Ectodermal cell (in vitro differentiated cells): ENCODE data around the gene ARHGAP18.
"Not testable (repeated sequence)": the region's sequence is repeated elsewhere in the genome, so short reads cannot be mapped to it uniquely, and the experiment has no call there.

Experiments
- H3K27ac ChIP-seq: 2 replicates; pipeline ENCODE4 v1.7.0; 2013; ENCODE audit warnings: mild to moderate bottlenecking, low read depth, low read length; ENCODE audit not compliant: insufficient read depth, poor library complexity, severe bottlenecking
- H3K27me3 ChIP-seq: 2 replicates; pipeline ENCODE4 v1.7.0; 2013; ENCODE audit warnings: mild to moderate bottlenecking, low read length; ENCODE audit not compliant: insufficient read depth, control insufficient read depth, poor library complexity, severe bottlenecking
- H3K36me3 ChIP-seq: one replicate; pipeline ENCODE4 v1.7.0; 2013; ENCODE audit warnings: low read length; ENCODE audit not compliant: control insufficient read depth, insufficient read depth
- H3K4me1 ChIP-seq: one replicate; pipeline ENCODE4 v1.7.0; 2013; ENCODE audit warnings: low read length; ENCODE audit not compliant: control insufficient read depth, insufficient read depth
- H3K4me3 ChIP-seq: 2 replicates; pipeline ENCODE4 v1.7.0; 2013; ENCODE audit warnings: low read depth, low read length, control low read depth; ENCODE audit not compliant: insufficient read depth
- H3K9me3 ChIP-seq: 2 replicates; pipeline ENCODE4 v1.7.0; 2013; ENCODE audit warnings: mild to moderate bottlenecking, low read length, moderate library complexity; ENCODE audit not compliant: control insufficient read depth
- WGBS, 2 experiments: methylation state at CpG; one replicate each; pipeline ENCODE4 v1.1.7; 2013; ENCODE audit warnings: missing lambda C conversion rate in 2 of 2; 5-methylcytosine and 5-hydroxymethylcytosine counted together

ARHGAP18 gene

DNA sequence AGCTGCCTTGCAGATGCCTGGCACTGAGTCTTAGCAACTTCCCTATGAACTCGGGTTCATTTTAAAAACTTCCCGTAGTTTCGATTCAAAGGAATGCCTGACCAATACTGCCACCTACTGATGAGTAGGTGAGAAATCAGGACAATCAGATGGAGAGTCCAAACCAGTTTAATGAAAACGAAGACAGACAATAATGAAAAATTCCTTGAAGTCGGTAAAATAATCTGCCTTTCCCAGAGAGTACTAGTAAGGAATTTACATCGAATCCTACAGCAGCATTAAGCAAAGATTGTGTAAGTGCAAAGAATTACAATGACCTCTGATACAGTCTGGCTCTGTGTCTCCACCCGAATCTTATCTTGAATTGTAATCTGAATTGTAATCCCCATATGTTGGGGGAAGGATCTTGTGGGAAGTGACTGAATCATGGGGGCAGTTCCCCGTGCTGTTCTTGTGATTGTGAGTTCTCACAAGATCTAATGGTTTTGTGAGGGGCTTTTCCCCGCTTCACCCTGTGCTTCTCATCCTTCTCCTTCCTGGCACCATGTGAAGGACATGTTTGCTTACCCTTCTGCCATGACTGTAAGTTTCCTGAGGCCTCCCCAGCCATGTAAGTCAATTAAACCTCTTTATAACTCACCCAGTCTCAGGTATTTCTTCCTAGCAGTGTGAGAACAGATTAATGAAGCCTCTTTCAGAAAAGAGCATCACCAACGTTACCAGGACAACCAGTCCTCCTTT, 134.4 kb downstream of the ARHGAP18 start:
- Histone ChIP-seq H3K36me3 (no peaks in the 10 kb centered on the region), H3K27me3 (no peaks in the 10 kb centered on the region), H3K27ac (no peak overlapping the region), H3K4me1 (no peaks in the 10 kb centered on the region), H3K4me3 (no peak overlapping the region), H3K9me3 (no peaks in the 10 kb centered on the region)
- 48 to 55% methylated on average over 9 to 10 of the region's 10 CpGs for WGBS, 2 experiments

DNA sequence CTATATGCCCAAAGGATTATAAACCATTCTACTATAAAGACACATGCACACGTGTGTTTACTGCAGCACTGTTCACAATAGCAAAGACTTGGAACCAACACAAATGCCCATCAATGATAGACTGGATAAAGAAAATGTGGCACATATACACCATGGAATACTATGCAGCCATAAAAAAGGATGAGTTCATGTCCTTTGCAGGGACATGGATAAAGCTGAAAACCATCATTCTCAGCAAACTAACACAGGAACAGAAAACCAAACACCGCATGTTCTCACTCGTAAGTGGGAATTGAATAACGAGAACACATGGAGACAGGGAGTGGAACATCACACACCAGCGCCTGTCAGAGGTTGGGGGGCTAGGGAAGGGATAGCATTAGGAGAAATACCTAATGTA, 135.4 kb downstream of the ARHGAP18 start:
- not testable (repeated sequence) for H3K4me3 ChIP-seq, H3K4me1 ChIP-seq, H3K27ac ChIP-seq, H3K27me3 ChIP-seq, H3K9me3 ChIP-seq, H3K36me3 ChIP-seq
- 89 to 91% methylated on average over 5 of the region's 5 CpGs for WGBS, 2 experiments

DNA sequence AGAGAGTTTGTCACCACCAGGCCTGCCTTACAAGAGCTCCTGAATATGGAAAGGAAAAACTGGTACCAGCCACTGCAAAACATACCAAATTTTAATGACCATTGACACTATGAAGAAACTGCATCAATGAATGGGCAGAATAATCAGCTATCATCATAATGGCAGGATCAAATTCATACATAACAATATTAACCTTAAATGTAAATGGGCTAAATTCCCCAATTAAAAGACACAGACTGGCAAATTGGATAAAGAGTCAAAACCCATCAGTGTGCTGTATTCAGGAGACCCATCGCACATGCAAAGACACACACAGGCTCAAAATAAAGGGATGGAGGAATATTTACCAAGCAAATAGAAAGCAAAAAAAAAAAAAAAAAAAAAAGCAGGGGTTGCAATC, 139.0 kb downstream of the ARHGAP18 start:
- H3K27me3 ChIP-seq, H3K36me3 ChIP-seq, H3K4me3 ChIP-seq, H3K9me3 ChIP-seq, H3K27ac ChIP-seq, H3K4me1 ChIP-seq: not testable (repeated sequence)
- no CpG with 5 or more reads among the region's 1 CpG for WGBS, 2 experiments

DNA sequence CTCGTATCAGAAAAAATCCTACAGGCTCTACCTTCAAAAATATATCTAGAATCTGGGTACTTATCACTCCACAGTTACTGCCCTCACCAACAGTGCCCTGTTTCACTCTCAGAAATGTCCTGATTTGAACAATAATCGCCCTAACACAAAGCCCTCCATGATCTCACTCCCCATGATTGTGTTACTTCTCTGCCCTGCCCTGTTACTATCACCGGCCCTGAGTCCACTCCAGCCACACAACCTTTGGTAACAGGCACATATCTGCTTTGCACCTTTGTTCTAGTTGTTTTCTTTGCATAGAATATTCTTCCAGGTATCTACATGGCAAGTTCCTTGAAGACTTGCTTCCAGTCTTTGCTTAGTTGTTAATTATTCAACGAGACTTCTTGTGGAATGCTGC, 142.0 kb downstream of the ARHGAP18 start:
- Histone ChIP-seq H3K36me3 (no peaks in the 10 kb centered on the region), H3K27me3 (no peaks in the 10 kb centered on the region), H3K4me3 (no peak overlapping the region), H3K4me1 (no peaks in the 10 kb centered on the region), H3K9me3 (no peaks in the 10 kb centered on the region), H3K27ac (no peak overlapping the region)
- WGBS, 2 experiments = 92 to 93% methylated on average over 4 of the region's 4 CpGs

DNA sequence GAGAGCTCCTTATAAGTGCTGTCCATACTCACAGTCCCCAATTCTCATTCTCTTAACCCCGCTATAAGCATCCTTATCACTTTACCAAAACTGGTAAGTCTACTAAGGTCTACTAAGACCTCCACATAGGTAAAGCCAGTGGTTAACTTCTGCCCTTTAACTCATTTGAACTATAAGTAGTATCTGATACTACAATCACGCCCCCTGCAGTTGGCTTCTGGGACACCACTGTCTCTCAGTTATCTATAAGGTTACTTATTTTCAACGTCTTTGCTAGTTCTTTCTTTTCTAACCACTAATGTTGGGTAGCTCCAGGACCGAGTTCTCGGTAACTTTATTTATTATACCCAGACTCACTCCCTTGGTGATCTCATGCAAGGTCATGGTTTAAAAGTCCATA, 142.6 kb downstream of the ARHGAP18 start:
- Histone ChIP-seq H3K36me3 (no peaks in the 10 kb centered on the region), H3K9me3 (no peaks in the 10 kb centered on the region), H3K4me1 (no peaks in the 10 kb centered on the region), H3K4me3 (no peak overlapping the region), H3K27ac (no peak overlapping the region), H3K27me3 (no peaks in the 10 kb centered on the region)
- 77 to 78% methylated on average over 5 of the region's 5 CpGs for WGBS, 2 experiments

DNA sequence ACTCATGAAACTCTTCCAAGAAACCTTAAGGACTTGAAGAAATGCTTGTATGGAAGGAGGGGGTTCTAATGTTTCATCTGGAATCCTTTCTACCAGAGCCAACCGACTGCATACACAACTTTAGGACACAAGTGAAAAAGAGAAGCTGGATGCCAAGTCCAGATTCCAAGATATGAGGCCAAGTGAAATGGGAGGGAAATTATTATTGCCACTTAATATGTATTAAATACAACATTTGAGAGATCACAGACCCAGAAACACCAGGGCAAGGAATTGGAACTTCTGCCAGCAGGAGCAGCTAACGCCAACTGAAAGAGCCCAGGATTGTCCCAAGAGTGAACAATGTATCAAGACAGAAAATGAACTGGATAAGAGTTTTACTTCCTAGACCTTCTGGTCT, 144.2 kb downstream of the ARHGAP18 start:
- no peak overlapping the region for H3K27ac ChIP-seq
- no peaks in the 10 kb centered on the region for H3K36me3 ChIP-seq
- 85 to 95% methylated on average over 2 of the region's 2 CpGs for WGBS, 2 experiments
- H3K27me3 ChIP-seq = no peaks in the 10 kb centered on the region
- no peak overlapping the region for H3K4me3 ChIP-seq
- no peaks in the 10 kb centered on the region for H3K9me3 ChIP-seq
- no peaks in the 10 kb centered on the region for H3K4me1 ChIP-seq

DNA sequence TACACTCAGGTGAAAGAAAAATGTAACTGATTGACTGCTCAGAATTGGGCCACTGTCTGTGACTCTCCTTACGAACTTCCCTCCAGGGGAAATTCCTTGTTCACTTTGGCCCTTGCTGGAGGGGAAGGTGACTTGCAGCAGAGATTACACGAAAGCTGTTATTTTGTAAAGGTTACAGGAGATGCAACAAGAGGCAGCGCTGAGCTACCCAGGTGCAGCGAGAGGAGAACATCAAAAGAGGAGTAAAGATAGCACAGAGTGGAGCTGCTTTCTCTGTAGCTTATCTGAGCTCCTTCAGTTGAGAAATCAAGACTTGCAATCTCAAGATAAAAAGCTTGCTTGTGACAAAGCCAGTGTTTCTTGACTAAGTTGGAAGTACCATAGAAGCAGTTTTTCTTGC, 144.6 kb downstream of the ARHGAP18 start:
- no peaks in the 10 kb centered on the region for H3K27me3 ChIP-seq
- no peaks in the 10 kb centered on the region for H3K9me3 ChIP-seq
- H3K4me3 ChIP-seq = no peak overlapping the region
- no peak overlapping the region for H3K27ac ChIP-seq
- no peaks in the 10 kb centered on the region for H3K4me1 ChIP-seq
- no peaks in the 10 kb centered on the region for H3K36me3 ChIP-seq
- WGBS, 2 experiments = 85 to 91% methylated on average over 4 of the region's 4 CpGs

DNA sequence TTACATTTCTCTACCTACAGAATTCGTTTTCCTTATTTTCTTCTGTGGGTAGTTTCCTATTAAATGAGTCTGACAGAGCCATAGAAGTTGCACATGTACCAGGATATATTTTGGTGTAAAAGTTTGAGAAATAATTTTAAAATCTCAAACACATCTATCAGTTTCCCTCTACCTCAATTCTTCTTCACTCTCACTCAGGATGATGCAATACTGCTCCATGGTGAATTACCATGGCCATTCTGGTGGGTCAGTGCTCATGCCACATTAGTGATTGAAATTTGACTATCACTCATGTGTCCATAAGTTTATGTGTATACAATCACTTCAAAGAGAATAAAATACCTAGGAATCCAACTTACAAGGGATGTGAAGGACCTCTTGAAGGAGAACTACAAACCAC, 151.7 kb downstream of the ARHGAP18 start:
- WGBS, 2 experiments = no CpG with 5 or more reads among the region's 1 CpG
- no peak overlapping the region for H3K4me3 ChIP-seq
- H3K4me1 ChIP-seq = no peaks in the 10 kb centered on the region
- H3K27me3 ChIP-seq = no peaks in the 10 kb centered on the region
- no peaks in the 10 kb centered on the region for H3K9me3 ChIP-seq
- H3K36me3 ChIP-seq = no peaks in the 10 kb centered on the region
- no peak overlapping the region for H3K27ac ChIP-seq

DNA sequence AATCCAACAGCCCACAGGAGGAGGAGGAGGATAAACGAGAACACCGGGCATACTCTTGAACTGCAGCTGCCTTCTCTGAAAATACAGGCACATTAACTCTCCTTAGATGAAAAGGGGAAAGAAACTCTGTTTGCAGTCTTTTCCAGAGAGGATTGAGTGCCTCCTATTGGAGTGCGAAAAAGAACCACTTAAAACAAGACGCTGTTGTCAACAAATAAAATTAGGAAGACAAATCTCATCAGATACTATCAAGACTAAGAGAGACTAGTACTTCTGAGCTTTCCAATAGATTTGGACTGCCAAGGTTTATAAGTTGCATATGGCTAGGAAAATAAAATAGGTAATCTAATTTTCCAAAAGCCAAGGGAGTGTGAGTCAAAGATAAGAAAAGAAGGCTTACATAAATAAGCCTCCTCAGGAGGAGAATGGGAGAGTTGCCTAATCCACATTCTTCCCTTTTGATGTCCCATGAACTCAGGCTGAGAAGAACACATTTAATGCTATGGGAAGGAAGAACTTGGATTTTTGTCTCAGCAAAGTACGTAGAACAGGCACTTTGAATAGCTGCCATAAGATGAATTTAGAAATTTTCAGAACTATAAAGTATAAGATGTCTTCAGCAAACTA, 154.7 kb downstream of the ARHGAP18 start:
- Histone ChIP-seq H3K9me3 (no peaks in the 10 kb centered on the region), H3K4me1 (no peaks in the 10 kb centered on the region), H3K27ac (no peak overlapping the region), H3K27me3 (no peaks in the 10 kb centered on the region), H3K4me3 (no peak overlapping the region), H3K36me3 (no peaks in the 10 kb centered on the region)
- WGBS, 2 experiments = 68 to 92% methylated on average over 5 of the region's 5 CpGs

DNA sequence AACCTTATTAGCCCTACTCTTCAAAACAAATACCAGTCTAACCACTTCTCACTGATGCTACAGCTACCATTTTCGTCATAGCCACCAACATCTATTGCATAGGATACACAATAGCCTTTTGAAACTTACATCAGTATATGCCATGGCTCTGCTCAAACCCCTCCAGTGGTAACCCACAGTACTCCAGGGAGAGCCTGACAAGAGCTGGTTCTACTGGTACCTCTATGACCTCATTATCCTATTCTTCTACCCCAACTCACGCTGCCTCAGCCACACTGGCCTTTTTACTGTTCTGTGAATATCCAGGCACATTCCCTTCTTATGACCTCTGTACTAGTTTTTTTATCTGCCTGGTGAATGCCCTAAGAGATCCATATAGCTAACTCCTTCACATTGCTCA, 157.6 kb downstream of the ARHGAP18 start:
- H3K36me3 ChIP-seq = no peaks in the 10 kb centered on the region
- no peaks in the 10 kb centered on the region for H3K27me3 ChIP-seq
- H3K4me1 ChIP-seq = no peaks in the 10 kb centered on the region
- H3K9me3 ChIP-seq = no peaks in the 10 kb centered on the region
- no peak overlapping the region for H3K4me3 ChIP-seq
- 91% methylated on average over 2 of the region's 2 CpGs for WGBS, 2 experiments
- H3K27ac ChIP-seq = no peak overlapping the region
